Stimulated activated CD4-positive, alpha-beta T cell treated with anti-CD3 and anti-CD28 coated beads, Interleukin-1b, Interleukin-23, amount 100 ng/mL, for 48 hours (primary cell): Measurements from ENCODE around the gene LIG1.
"Not testable (repeated sequence)": the region's sequence is repeated elsewhere in the genome, so short reads cannot be mapped to it uniquely, and the experiment has no call there.

Experiments used
- DNase-seq: peaks from one replicate; pipeline ENCODE4 v3.0.0-alpha.2; 2020

The LIG1 gene

GRCh38 chr19:48120505-48120904, 49.6 kb downstream of the LIG1 start:
- DNase-seq, result no peak

GRCh38 chr19:48118131-48118517, 52.0 kb downstream of the LIG1 start:
- no peak for DNase-seq

- no peak for DNase-seq
Observed at GRCh38 chr19:48117515-48118130, 52.5 kb downstream of the LIG1 start.

- DNase-seq, result no peak
Observed at GRCh38 chr19:48113190-48113917, 56.8 kb downstream of the LIG1 start.

GRCh38 chr19:48111280-48111679, 58.9 kb downstream of the LIG1 start:
- DNase-seq, result no peak

- DNase-seq, result peak; percentile 84
Observed at GRCh38 chr19:48110350-48110966, 59.7 kb downstream of the LIG1 start, which contains the start of gene PLA2G4C. Gene PLA2G4C, minus strand, starts transcription at chr19:48110817. Its CDS starts 4,288 bp downstream, at chr19:48106529.

- DNase-seq, result no peak
Observed at GRCh38 chr19:48108997-48109782, 61.0 kb downstream of the LIG1 start.

GRCh38 chr19:48103922-48104321, 66.2 kb downstream of the LIG1 start:
- DNase-seq, result no peak

- DNase-seq, result peak; percentile 36
Observed at GRCh38 chr19:48102870-48103751, 67.0 kb downstream of the LIG1 start.

- no peak for DNase-seq
Observed at GRCh38 chr19:48095612-48096175, 74.5 kb downstream of the LIG1 start.

GRCh38 chr19:48094855-48095203, 75.3 kb downstream of the LIG1 start:
- no peak for DNase-seq

GRCh38 chr19:48094129-48094854, 75.9 kb downstream of the LIG1 start:
- DNase-seq, result no peak

- not testable (repeated sequence) for DNase-seq
Observed at GRCh38 chr19:48091111-48091718, 78.9 kb downstream of the LIG1 start.

GRCh38 chr19:48090281-48090802, 79.8 kb downstream of the LIG1 start:
- DNase-seq, result no peak

- not testable (repeated sequence) for DNase-seq
Observed at GRCh38 chr19:48088991-48089390, 81.2 kb downstream of the LIG1 start.

GRCh38 chr19:48085904-48086864, 84.0 kb downstream of the LIG1 start:
- no peak for DNase-seq

GRCh38 chr19:48085076-48085475, 85.1 kb downstream of the LIG1 start:
- no peak for DNase-seq

GRCh38 chr19:48081106-48081505, 89.0 kb downstream of the LIG1 start:
- DNase-seq, result no peak

- DNase-seq, result not testable (repeated sequence)
Observed at GRCh38 chr19:48070177-48070769, 99.9 kb downstream of the LIG1 start.
